GM12872 (cell line): ENCODE results near the gene KDM2B.

ENCODE experiments used
- CTCF ChIP-seq: IDR thresholded peaks from 3 replicates; pipeline ENCODE4 v1.5.1; 2011; ENCODE audit warnings: low read depth, mild to moderate bottlenecking, low read length, moderate library complexity; ENCODE audit not compliant: insufficient read depth

KDM2B gene

GRCh38 chr12:121443193-121443870 is 137.5 kb downstream of the KDM2B start:
- TF ChIP-seq CTCF: peak; percentile 95

- TF ChIP-seq CTCF: no peak
Measured at GRCh38 chr12:121442028-121442948, 138.5 kb downstream of the KDM2B start.

GRCh38 chr12:121441555-121441954 is 139.3 kb downstream of the KDM2B start:
- no peak; the same call in 2 of the 3 replicates for TF ChIP-seq CTCF

- TF ChIP-seq CTCF: no peak
Measured at GRCh38 chr12:121440768-121441167, 140.1 kb downstream of the KDM2B start.

GRCh38 chr12:121439715-121440114 is 141.1 kb downstream of the KDM2B start:
- TF ChIP-seq CTCF: no peak

GRCh38 chr12:121438905-121439304 is 141.9 kb downstream of the KDM2B start:
- TF ChIP-seq CTCF: no peak

- no peak for TF ChIP-seq CTCF
Measured at GRCh38 chr12:121436706-121437105, 144.1 kb downstream of the KDM2B start.
